OCI-LY1 (cell line): ENCODE results near the gene LEF1.

ENCODE experiments used
- H2AFZ ChIP-seq: fragments of 200-600 bp; sonication (generic), shearing (Covaris generic); 2 replicates; pipeline ENCODE4 v1.6.0; 2014; ENCODE audit warnings: antibody characterized with exemption, mild to moderate bottlenecking, low read length
- H3F3A ChIP-seq: fragments of 200-600 bp; sonication (generic), shearing (Covaris generic); 2 replicates; pipeline ENCODE4 v1.6.0; 2014; ENCODE audit warnings: mild to moderate bottlenecking, antibody characterized with exemption, low read length, moderate library complexity; ENCODE audit not compliant: insufficient read depth
- H3K27ac ChIP-seq: fragments of 200-600 bp; sonication (generic); 2 replicates; pipeline ENCODE4 v1.5.1; 2014; ENCODE audit warnings: low read length, mixed run types, mild to moderate bottlenecking, low read depth; ENCODE audit not compliant: poor library complexity, severe bottlenecking
- H3K27me3 ChIP-seq: fragments of 200-600 bp; sonication (generic); 2 replicates; pipeline ENCODE4 v1.6.0; 2014; ENCODE audit warnings: antibody characterized with exemption, mild to moderate bottlenecking, low read length, moderate library complexity; ENCODE audit not compliant: insufficient read depth
- H3K36me3 ChIP-seq: fragments of 200-600 bp; sonication (generic); 2 replicates; pipeline ENCODE4 v1.6.1; 2014; ENCODE audit warnings: mild to moderate bottlenecking, antibody characterized with exemption, low read length, moderate library complexity, mixed read lengths; ENCODE audit not compliant: insufficient read depth
- H3K4me1 ChIP-seq: fragments of 200-600 bp; sonication (generic); 2 replicates; pipeline ENCODE4 v1.5.1; 2014; ENCODE audit warnings: mild to moderate bottlenecking, low read length, moderate library complexity; ENCODE audit not compliant: insufficient read depth, severe bottlenecking
- H3K4me2 ChIP-seq: fragments of 200-600 bp; sonication (generic), shearing (Covaris generic); 2 replicates; pipeline ENCODE4 v1.6.1; 2014; ENCODE audit warnings: low read length
- H3K4me3 ChIP-seq: fragments of 200-600 bp; sonication (generic); 2 replicates; pipeline ENCODE4 v1.5.1; 2014; ENCODE audit warnings: low read length, low read depth, mild to moderate bottlenecking, mixed read lengths; ENCODE audit not compliant: poor library complexity, severe bottlenecking
- H3K79me2 ChIP-seq: fragments of 200-600 bp; shearing (Covaris generic); 2 replicates; pipeline ENCODE4 v1.6.1; 2016; ENCODE audit warnings: mixed run types, low read length, mixed read lengths; ENCODE audit not compliant: insufficient read depth
- H3K9ac ChIP-seq: fragments of 200-600 bp; sonication (generic), shearing (Covaris generic); 2 replicates; pipeline ENCODE4 v1.6.1; 2014; ENCODE audit warnings: mild to moderate bottlenecking, low read length, mixed read lengths
- H3K9me2 ChIP-seq: fragments of 200-600 bp; sonication (generic), shearing (Covaris generic); 2 replicates; pipeline ENCODE4 v1.6.1; 2014; ENCODE audit warnings: low read depth, mild to moderate bottlenecking, low read length, mixed read lengths
- H3K9me3 ChIP-seq: fragments of 200-600 bp; shearing (Covaris generic); 2 replicates; pipeline ENCODE4 v1.6.1; 2014; ENCODE audit warnings: low read length, mixed read lengths
- H4K20me1 ChIP-seq: fragments of 200-600 bp; sonication (generic), shearing (Covaris generic); 2 replicates; pipeline ENCODE4 v1.6.0; 2016; ENCODE audit warnings: mild to moderate bottlenecking, low read length; ENCODE audit not compliant: insufficient read depth
- CTCF ChIP-seq: fragments of 200-600 bp; sonication (generic), shearing (Covaris generic); IDR thresholded peaks from 2 replicates; pipeline ENCODE4 v1.5.1; 2017; ENCODE audit warnings: mild to moderate bottlenecking, antibody characterized with exemption, low read length, moderate library complexity, mixed read lengths
- EZH2 ChIP-seq: fragments of 200-600 bp; sonication (generic), shearing (Covaris generic); IDR thresholded peaks from 2 replicates; pipeline ENCODE4 v1.8.0; 2017; ENCODE audit warnings: borderline replicate concordance, mixed run types, mild to moderate bottlenecking, antibody characterized with exemption, low read length, moderate library complexity, mixed read lengths

The LEF1 gene

GRCh38 chr4:108209489-108209888 is 40.8 kb upstream of the LEF1 start:
- no peaks in the 10 kb centered on the region for H3K79me2 ChIP-seq
- H3K36me3 ChIP-seq: no peaks in the 10 kb centered on the region
- H3K27me3 ChIP-seq: no peaks in the 10 kb centered on the region
- no peak overlapping the region for H3K4me3 ChIP-seq
- no peaks in the 10 kb centered on the region for H3F3A ChIP-seq
- no peak overlapping the region for H3K27ac ChIP-seq
- no peak overlapping the region for H2AFZ ChIP-seq
- no peak overlapping the region for H3K4me2 ChIP-seq
- no peaks in the 10 kb centered on the region for H4K20me1 ChIP-seq
- no peaks in the 10 kb centered on the region for H3K4me1 ChIP-seq
- H3K9ac ChIP-seq: no peak overlapping the region
- no peak for TF ChIP-seq EZH2
- no peak for TF ChIP-seq CTCF
- H3K9me3 ChIP-seq: no peaks in the 10 kb centered on the region
- no peaks in the 10 kb centered on the region for H3K9me2 ChIP-seq

GRCh38 chr4:108205859-108206258 is 37.1 kb upstream of the LEF1 start:
- H3F3A ChIP-seq: no peaks in the 10 kb centered on the region
- no peak overlapping the region for H2AFZ ChIP-seq
- H3K9me3 ChIP-seq: no peaks in the 10 kb centered on the region
- H3K27ac ChIP-seq: no peak overlapping the region
- H3K27me3 ChIP-seq: no peaks in the 10 kb centered on the region
- H3K9ac ChIP-seq: no peak overlapping the region
- H3K4me2 ChIP-seq: no peak overlapping the region
- H3K4me1 ChIP-seq: no peaks in the 10 kb centered on the region
- H3K79me2 ChIP-seq: no peaks in the 10 kb centered on the region
- H3K9me2 ChIP-seq: no peaks in the 10 kb centered on the region
- H3K4me3 ChIP-seq: no peak overlapping the region
- no peaks in the 10 kb centered on the region for H4K20me1 ChIP-seq
- H3K36me3 ChIP-seq: no peaks in the 10 kb centered on the region
- TF ChIP-seq CTCF: no peak
- no peak for TF ChIP-seq EZH2

DNA sequence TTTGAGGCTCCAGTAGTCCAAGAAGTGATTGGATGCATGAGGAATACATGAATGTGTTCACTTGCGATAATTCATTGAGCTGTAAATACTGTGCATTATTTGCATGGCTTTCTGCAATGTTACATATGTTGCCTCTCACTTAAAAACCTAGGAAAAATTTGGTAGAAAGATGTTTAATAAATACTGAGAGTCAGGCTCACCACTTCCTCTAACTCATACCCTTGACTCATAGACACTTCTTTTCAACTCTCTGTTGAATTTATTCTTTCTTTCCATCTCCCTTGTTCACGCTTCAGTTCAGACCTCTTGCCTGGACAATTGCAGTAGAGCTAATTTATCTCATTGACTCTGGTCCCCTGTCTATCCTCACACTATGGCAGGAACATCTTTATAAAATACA is 35.8 kb upstream of the LEF1 start:
- Histone ChIP-seq H3K9me3 (no peaks in the 10 kb centered on the region), H3K9ac (no peak overlapping the region), H3F3A (no peaks in the 10 kb centered on the region), H3K4me2 (no peak overlapping the region), H3K79me2 (no peaks in the 10 kb centered on the region), H3K4me3 (no peak overlapping the region), H3K4me1 (no peaks in the 10 kb centered on the region), H3K27ac (no peak overlapping the region), H3K27me3 (no peaks in the 10 kb centered on the region), H2AFZ (no peak overlapping the region), H4K20me1 (no peaks in the 10 kb centered on the region), H3K9me2 (no peaks in the 10 kb centered on the region), H3K36me3 (no peaks in the 10 kb centered on the region)
- TF ChIP-seq CTCF: no peak
- no peak for TF ChIP-seq EZH2
